Measurements from ENCODE around the gene ARHGAP18. TPM values are rescaled to one million over a fixed set of nuclear protein-coding genes. Genes with fewer than 3 reads are reported as not detected.
A peak's percentile ranks its signal among the peaks of the same experiment; 100 is the strongest.

The ARHGAP18 gene
- total and polyA plus RNA-seq, 8 donors = 8.2 to 41.0 (median 27.2) TPM

DNA sequence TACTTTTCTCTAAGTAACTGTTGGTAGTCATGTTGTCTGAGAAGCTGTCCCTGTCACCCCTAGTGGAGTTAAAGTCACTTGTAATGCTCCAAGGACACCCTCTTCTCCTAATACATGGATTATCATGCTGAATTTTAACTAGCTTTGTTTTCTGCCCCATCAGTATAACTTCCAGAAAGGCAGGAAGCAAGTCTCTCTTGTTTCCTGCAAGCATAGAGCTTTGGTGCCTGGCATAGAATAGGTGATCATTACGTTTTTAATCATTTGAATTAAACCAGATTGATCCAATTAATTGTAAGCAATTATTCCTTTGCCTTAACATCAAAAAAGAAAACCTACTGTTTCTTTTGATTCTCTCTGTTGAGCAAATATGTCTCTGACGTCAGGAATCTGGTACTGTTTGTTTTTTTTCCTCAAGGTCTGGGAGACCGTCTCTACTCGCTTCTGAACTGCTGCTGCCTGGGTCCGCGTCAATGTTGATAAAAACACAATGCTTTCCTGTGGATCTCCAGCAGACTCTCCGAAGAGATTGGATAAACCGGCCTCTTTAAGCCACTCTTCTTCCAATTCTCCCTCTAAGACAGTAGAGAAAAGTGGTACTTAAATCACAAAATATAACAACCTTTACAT is 71.8 kb downstream of the ARHGAP18 start:
- no peak for FAIRE-seq
- peaks cover 20 to 43% (median 38%) of the 10 kb centered on the region in 3 donors for H3K4me1 ChIP-seq
- 5 to 10% methylated on average over 8 of the region's 8 CpGs for WGBS, 2 donors

GRCh38 chr6:129637340-129638054 is 72.5 kb downstream of the ARHGAP18 start:
- FAIRE-seq (no peak), DNase-seq (no peak), ATAC-seq (peak; percentile 30 to 71 (median 50))
- Histone ChIP-seq H3K9me3 (no peaks in the 10 kb centered on the region), H3K27ac (peak overlapping the region; percentile 25 to 67 (median 38)), H3K27me3 (no peaks in the 10 kb centered on the region), H3K4me1 (peaks cover 20 to 37% (median 36%) of the 10 kb centered on the region in 3 donors), H3K36me3 (no peaks in the 10 kb centered on the region), H3K4me3 (no peak overlapping the region)
- 45 to 47% methylated on average over 3 of the region's 3 CpGs for WGBS, 2 donors
- TF ChIP-seq, protein P1, sequence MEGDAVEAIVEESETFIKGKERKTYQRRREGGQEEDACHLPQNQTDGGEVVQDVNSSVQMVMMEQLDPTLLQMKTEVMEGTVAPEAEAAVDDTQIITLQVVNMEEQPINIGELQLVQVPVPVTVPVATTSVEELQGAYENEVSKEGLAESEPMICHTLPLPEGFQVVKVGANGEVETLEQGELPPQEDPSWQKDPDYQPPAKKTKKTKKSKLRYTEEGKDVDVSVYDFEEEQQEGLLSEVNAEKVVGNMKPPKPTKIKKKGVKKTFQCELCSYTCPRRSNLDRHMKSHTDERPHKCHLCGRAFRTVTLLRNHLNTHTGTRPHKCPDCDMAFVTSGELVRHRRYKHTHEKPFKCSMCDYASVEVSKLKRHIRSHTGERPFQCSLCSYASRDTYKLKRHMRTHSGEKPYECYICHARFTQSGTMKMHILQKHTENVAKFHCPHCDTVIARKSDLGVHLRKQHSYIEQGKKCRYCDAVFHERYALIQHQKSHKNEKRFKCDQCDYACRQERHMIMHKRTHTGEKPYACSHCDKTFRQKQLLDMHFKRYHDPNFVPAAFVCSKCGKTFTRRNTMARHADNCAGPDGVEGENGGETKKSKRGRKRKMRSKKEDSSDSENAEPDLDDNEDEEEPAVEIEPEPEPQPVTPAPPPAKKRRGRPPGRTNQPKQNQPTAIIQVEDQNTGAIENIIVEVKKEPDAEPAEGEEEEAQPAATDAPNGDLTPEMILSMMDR (IDR thresholded peaks at IDR 0.05) = no peak
- intact Hi-C loops (cut with DNase I) = no loop called here

More for the DNA sequence above, 71.8 kb downstream of the ARHGAP18 start:
- Histone ChIP-seq H3K36me3 (no peaks in the 10 kb centered on the region), H3K27me3 (no peaks in the 10 kb centered on the region), H3K9me3 (no peaks in the 10 kb centered on the region), H3K27ac (peak overlapping the region; percentile 25 to 67 (median 38)), H3K4me3 (no peak overlapping the region)
- TF ChIP-seq, protein P1 (IDR thresholded peaks at IDR 0.05) = no peak
- DNase-seq (peak in 3 of 6 donors; percentile 27 to 46 (median 38)), ATAC-seq (peak; percentile 87 to 88 (median 88))
- intact Hi-C loops (cut with DNase I) = no loop called here

DNA sequence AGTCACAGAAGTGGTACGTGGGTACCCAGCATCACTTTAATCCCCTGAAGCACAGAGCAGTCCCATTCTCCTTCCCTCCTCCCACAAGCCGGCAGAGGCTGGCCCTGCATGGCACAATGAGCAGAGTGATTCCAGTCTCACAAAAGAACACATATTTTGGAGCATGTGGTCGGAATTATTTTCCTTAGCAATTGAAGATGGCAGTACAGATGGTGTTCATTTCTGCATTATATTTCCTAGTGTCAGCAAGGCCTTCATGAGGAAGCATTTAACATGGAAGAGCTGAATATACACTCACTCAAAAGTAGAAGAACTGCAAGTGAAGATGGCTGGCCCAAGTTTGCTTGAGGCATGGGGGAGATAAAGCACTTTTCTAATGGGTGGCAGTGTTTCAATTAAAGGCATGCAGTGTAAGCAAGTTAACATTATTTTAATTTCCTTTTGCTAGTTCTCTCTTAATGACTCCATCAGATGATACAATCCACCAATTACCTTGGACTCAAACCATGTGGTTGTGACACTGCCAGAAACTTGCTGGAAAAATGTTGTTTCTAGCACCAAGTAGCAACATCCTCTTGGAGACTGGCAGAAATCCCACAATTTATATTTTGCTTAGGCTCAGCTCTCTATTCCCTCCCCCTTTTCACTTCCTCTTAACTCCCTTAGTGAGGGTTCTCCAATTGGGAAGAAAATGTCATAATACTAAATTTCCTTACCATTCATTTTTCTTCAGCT is 74.4 kb downstream of the ARHGAP18 start:
- no peak overlapping the region for H3K27ac ChIP-seq
- TF ChIP-seq, protein P1 (IDR thresholded peaks at IDR 0.05) = no peak
- no peaks in the 10 kb centered on the region for H3K9me3 ChIP-seq
- intact Hi-C loops (cut with DNase I) = no loop called here
- no peak for FAIRE-seq
- H3K27me3 ChIP-seq = no peaks in the 10 kb centered on the region
- peaks cover 15 to 28% (median 25%) of the 10 kb centered on the region in 3 donors for H3K4me1 ChIP-seq
- ATAC-seq = peak in 1 of 4 donors; percentile 7
- H3K4me3 ChIP-seq = no peak overlapping the region
- DNase-seq = no peak
- 92 to 99% methylated on average over 3 of the region's 3 CpGs for WGBS, 2 donors
- H3K36me3 ChIP-seq = no peaks in the 10 kb centered on the region

DNA sequence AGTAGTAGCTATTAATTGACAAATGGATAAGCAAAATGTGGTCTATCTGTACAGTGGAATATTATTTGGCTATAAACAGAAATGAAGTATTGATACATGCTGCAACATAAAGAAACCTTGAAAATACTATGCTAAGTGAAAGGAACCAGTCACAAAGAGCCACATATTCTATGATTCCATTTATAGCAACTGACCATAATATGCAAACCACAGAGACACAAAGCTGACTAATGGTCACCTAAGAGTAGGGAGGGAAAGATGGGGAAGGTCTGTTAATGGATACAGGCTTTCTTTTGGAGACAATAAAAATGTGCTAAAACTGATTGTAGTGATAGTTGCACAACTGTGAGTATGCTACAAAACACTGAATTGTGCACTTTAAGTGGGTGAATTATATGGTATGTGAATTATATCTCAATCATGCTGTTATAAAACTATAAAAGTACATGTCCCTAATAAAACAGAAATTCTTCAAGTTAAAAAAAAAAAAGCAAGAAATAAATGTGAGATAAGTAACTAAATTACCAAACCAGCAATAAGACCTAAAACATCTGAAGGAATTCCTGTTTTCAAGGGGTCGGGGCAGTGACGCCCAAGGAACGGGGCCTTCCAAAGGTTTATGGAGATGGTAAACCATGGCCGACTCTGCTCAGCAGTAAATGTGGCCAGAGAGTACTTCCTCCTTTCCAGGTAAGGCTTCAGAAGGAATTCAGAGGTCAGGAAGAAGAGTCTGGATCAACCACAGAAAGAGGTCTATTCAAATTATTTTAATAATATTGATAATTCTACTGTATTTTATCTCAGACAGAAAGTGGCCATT is 75.4 kb downstream of the ARHGAP18 start:
- ATAC-seq (no peak), FAIRE-seq (no peak), DNase-seq (no peak)
- H3K4me3 ChIP-seq = no peak overlapping the region
- no peaks in the 10 kb centered on the region for H3K9me3 ChIP-seq
- peaks cover 15 to 27% (median 18%) of the 10 kb centered on the region in 3 donors for H3K4me1 ChIP-seq
- intact Hi-C loops (cut with DNase I) = no loop called here
- 95 to 96% methylated on average over 4 of the region's 4 CpGs for WGBS, 2 donors
- no peak overlapping the region for H3K27ac ChIP-seq
- TF ChIP-seq, protein P1 (IDR thresholded peaks at IDR 0.05) = no peak
- no peaks in the 10 kb centered on the region for H3K36me3 ChIP-seq
- H3K27me3 ChIP-seq = no peaks in the 10 kb centered on the region
